SJSA1 (cell line): ENCODE results near the gene GRIN2A. TPM values are rescaled to one million over a fixed set of nuclear protein-coding genes. Genes with fewer than 3 reads are reported as not detected.

ENCODE experiments used
- DNase-seq, 2 experiments: peaks; one replicate each; pipeline ENCODE4 v3.0.0-alpha.2; 2015 to 2020; ENCODE audit warnings: low spot score in 2 of 2, low read depth in 1 of 2
- H3K27ac ChIP-seq: fragments of 250-450 bp; sonication (Bioruptor Pico); 2 replicates; pipeline ENCODE4 v1.5.1; 2020; ENCODE audit warnings: mild to moderate bottlenecking, moderate library complexity
- H3K27me3 ChIP-seq: fragments of 250-450 bp; sonication (Bioruptor Pico); replicated peaks from 2 replicates; pipeline ENCODE4 v1.5.1; 2020; ENCODE audit warnings: mild to moderate bottlenecking, moderate library complexity
- H3K36me3 ChIP-seq: fragments of 250-450 bp; sonication (Bioruptor Pico); 2 replicates; pipeline ENCODE4 v1.5.1; 2020; ENCODE audit warnings: mild to moderate bottlenecking
- H3K4me1 ChIP-seq: fragments of 250-450 bp; sonication (Bioruptor Pico); replicated peaks from 2 replicates; pipeline ENCODE4 v1.6.1; 2021; ENCODE audit warnings: mild to moderate bottlenecking
- H3K4me3 ChIP-seq: fragments of 250-450 bp; sonication (Bioruptor Pico); 2 replicates; pipeline ENCODE4 v1.5.1; 2020; ENCODE audit warnings: mild to moderate bottlenecking
- H3K9me3 ChIP-seq: fragments of 250-450 bp; sonication (Bioruptor Pico); replicated peaks from 2 replicates; pipeline ENCODE4 v1.5.1; 2020; ENCODE audit warnings: mild to moderate bottlenecking
- total RNA-seq: library from RNA; depleted of rRNA; stranded (reverse); fragments of >200 nt; shearing (Covaris generic); gene quantifications from 2 replicates; pipeline ENCODE4 v1.2.3, GENCODE V29; 2014

Gene GRIN2A
- total RNA-seq, 1 experiment from 2014 or later = not detected

DNA sequence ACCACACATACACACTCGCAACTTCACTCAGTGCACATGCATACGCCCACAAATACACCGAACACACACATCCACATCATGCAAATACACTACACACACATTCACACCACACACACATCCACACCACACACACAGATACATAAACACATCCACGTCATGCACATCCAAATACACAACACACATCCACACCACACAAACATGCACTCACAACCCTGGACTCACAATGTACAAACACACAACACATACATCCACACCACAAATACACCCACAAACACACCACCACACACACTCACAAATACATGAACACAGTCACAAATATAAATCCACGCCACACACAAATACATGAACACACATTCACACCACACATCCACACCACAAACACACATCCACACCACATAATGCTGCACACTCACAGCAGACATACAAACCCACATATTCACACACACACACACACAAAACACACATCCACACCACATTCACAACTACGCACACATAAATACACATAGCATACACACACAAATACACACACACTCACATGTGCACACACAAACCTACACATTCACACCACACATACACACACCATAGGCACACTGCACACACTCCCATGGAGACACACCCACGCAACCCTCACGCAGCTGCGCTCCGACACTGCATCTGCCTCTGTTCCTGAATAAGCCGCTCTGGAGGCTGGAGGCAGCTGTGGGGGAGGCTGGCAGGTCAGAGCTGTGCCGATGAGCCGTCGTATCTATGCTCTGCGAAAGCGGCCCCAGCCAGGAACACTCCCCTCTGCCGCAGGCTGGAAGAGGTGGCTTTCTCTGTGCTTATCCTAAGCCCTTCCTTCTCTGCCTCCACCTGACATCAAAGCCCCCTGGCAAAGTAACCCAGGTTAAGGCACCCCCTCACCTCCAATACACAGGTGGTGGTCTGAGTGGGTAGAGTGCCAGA, 141.8 kb downstream of the GRIN2A start:
- Histone ChIP-seq H3K27ac (no peak overlapping the region), H3K4me1 (no peaks in the 10 kb centered on the region), H3K9me3 (no peaks in the 10 kb centered on the region), H3K27me3 (no peaks in the 10 kb centered on the region), H3K4me3 (no peak overlapping the region), H3K36me3 (no peaks in the 10 kb centered on the region)
- no peak for DNase-seq

DNA sequence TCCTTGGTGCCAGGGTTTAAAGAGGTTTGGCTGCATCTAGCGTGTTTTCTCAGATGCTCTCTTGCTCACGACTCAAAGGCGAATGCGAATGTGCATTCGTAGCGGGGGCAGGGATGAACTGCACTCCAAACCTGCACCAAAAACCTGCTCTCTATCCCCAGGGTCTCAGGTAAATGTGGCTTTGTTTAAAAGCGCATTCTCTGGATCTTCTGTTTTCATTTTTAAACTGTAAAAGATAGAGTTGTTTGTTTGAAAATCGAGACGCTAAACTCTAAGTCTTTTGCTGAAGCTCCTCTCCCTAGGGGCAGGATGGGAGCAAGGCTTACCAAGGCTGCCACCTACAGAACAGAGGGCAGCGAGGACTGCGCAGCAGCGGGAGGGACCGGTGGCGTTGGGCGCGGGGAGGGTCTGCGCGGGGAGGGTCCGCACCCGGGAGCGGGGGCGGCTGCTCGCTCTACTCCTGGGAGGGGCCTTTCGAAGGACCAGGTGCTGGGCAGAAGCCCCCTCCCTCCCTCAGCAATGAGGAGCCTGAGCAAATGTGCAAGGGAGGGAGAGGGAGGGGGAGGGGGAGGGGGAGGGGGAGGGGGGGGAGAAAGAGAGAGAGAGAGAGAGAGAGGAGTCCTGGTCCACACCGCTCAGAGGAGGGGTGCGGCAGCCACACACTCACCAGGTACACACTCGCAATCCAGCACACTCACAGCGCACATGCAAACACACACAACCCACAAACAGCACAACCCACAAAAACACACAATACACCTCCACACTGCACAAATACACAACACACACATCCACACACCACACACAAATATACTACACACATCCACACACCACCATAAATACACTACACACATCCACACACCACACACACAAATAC, 142.8 kb downstream of the GRIN2A start:
- DNase-seq = no peak
- Histone ChIP-seq H3K36me3 (no peaks in the 10 kb centered on the region), H3K4me3 (no peak overlapping the region), H3K27ac (no peak overlapping the region), H3K9me3 (no peaks in the 10 kb centered on the region), H3K4me1 (no peaks in the 10 kb centered on the region), H3K27me3 (no peaks in the 10 kb centered on the region)

DNA sequence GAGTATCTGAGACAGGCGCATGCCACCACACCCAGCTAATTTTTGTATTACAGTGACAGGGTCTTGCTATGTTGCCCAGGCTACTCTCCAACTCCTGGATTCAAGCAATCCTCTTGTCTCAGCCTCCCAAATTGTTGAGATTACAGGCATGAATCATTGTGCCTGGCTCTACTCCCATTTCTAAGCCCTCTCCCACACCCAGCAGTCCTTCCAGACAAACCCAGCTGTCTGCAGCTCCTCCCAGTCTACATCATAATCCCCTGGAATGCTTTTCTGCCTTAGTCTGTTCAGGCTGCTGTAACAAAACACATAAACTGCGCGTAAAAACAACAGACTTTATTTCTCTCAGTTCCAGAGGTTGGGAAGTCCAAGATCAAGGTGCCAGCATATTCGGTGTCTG, 144.5 kb downstream of the GRIN2A start:
- DNase-seq = no peak
- Histone ChIP-seq H3K27ac (no peak overlapping the region), H3K9me3 (no peaks in the 10 kb centered on the region), H3K27me3 (no peaks in the 10 kb centered on the region), H3K36me3 (no peaks in the 10 kb centered on the region), H3K4me3 (no peak overlapping the region), H3K4me1 (no peaks in the 10 kb centered on the region)

DNA sequence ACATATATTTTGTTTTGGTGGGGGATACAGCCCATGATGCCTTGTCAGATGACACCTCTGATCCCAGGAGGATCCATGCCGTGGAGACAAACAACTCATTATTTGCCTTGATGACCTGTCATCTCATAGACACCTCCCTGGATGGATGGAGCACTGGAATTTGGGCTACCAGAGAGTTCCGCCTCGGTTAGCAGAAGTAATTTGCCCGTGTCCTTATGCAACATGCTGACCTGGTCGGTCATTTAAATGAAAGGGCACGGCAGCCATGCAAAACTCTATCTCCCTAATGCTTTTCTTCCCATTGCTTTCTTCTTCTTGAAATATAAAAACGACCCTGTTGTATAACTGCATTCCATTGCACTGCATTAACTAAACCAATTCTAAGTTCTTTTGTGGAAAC, 145.3 kb downstream of the GRIN2A start:
- H3K27me3 ChIP-seq = no peaks in the 10 kb centered on the region
- no peaks in the 10 kb centered on the region for H3K4me1 ChIP-seq
- H3K9me3 ChIP-seq = no peaks in the 10 kb centered on the region
- H3K4me3 ChIP-seq = no peak overlapping the region
- DNase-seq = no peak
- H3K27ac ChIP-seq = no peak overlapping the region
- H3K36me3 ChIP-seq = no peaks in the 10 kb centered on the region

DNA sequence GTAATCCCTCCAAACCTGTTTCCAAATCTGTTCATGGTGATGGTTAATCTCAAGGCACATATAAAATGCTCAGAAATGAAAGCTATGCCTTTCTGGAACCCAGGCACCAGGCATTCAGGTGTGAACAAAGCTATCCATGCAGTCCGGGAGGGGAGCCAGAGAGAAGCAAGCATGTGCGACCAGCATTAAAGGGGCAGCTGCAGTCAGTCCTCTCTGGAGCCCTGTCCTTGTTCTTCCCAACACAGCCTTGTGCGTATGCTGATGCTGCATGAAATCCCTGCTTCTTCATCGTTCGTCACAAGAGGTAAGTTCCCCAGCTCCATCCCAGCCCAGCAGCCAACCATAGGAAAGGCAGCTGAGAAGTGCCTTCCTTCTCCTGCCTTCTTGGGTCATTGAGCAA, 148.7 kb downstream of the GRIN2A start:
- no peaks in the 10 kb centered on the region for H3K27me3 ChIP-seq
- DNase-seq = no peak
- no peaks in the 10 kb centered on the region for H3K9me3 ChIP-seq
- no peaks in the 10 kb centered on the region for H3K4me1 ChIP-seq
- H3K27ac ChIP-seq = no peak overlapping the region
- no peak overlapping the region for H3K4me3 ChIP-seq
- H3K36me3 ChIP-seq = no peaks in the 10 kb centered on the region

DNA sequence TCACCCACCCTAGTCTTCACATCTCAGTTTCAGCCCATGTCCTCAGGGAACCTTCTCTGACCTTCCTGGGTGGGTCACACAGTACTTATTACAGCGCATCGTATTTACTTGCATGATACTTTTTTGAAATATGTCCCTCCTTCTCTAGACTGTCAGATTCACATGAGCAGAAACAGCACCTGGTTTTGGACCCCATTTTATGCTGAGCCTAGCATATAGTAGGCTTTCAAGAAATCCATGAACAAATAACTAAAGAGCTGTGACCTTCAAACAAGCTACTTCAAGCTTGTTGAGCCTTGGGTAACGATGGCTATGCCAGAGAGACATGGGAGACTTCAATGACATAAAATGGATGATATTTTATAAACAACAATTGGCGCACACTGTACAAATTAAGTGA, 150.3 kb downstream of the GRIN2A start:
- no peaks in the 10 kb centered on the region for H3K36me3 ChIP-seq
- H3K9me3 ChIP-seq = no peaks in the 10 kb centered on the region
- no peaks in the 10 kb centered on the region for H3K4me1 ChIP-seq
- no peak overlapping the region for H3K27ac ChIP-seq
- no peaks in the 10 kb centered on the region for H3K27me3 ChIP-seq
- H3K4me3 ChIP-seq = no peak overlapping the region
- DNase-seq = no peak

DNA sequence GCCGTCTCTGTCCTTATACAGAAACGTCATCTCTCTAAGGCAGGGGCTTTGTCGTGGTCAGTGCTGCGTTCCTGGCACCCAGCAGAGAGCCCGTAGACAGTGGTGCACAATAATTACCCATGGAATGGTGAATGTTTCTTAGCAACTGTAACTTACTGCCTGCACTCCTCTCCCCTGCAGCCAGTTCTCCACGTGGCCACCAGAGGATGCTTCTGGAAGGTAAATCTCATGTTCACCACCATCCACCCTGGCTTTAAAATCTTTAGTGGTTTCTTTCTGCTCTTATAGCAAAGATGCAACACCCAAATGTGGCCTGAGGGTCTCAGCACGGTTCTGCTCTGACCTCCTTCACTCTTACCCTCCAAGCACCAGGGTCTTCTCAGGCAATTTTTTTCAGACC, 150.8 kb downstream of the GRIN2A start:
- no peaks in the 10 kb centered on the region for H3K4me1 ChIP-seq
- H3K4me3 ChIP-seq = no peak overlapping the region
- no peaks in the 10 kb centered on the region for H3K27me3 ChIP-seq
- H3K36me3 ChIP-seq = no peaks in the 10 kb centered on the region
- no peak overlapping the region for H3K27ac ChIP-seq
- no peak for DNase-seq
- no peaks in the 10 kb centered on the region for H3K9me3 ChIP-seq

DNA sequence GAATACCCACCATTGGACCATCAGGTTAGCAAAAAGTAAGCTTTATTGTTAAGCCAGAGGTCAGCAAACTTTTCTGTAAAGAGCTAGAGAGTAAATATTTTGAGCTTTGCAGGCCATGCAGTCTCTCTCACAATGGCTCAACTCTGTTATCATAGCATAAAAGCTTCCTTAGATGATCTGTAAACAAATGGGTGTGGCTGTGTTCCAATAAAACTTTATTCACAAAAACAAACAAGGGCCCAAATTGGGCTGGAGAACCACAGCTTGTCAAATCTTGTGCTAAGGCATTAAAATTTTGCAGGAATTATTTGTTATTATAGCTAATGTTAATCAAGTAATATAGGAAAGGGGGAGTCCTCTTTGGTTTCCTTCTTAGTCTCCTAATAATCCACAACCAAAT, 153.6 kb downstream of the GRIN2A start:
- Histone ChIP-seq H3K4me1 (no peaks in the 10 kb centered on the region), H3K9me3 (no peaks in the 10 kb centered on the region), H3K4me3 (no peak overlapping the region), H3K27ac (no peak overlapping the region), H3K36me3 (no peaks in the 10 kb centered on the region), H3K27me3 (no peaks in the 10 kb centered on the region)
- DNase-seq = no peak

DNA sequence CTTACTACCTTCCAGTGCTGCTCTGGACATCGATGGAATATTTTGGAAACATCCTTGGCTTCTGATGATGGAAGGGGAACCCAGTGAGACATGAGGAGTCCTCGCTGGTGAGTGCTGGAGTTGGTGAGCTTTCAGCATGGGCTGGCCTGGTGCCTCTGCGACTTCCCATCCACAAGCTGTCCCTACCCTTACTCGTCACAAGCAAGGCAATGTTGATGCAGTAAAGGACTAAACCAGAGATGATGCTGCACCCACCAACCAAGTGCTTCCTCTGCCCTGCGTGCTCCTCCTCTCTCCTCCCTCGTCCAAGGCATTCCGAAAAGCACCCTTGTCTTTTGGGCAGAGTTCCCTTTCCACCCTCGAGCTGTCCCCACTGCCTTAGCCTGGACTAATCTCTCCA, 154.7 kb downstream of the GRIN2A start:
- Histone ChIP-seq H3K27ac (no peak overlapping the region), H3K36me3 (no peaks in the 10 kb centered on the region), H3K4me1 (no peaks in the 10 kb centered on the region), H3K9me3 (no peaks in the 10 kb centered on the region), H3K27me3 (no peaks in the 10 kb centered on the region), H3K4me3 (no peak overlapping the region)
- no peak for DNase-seq

DNA sequence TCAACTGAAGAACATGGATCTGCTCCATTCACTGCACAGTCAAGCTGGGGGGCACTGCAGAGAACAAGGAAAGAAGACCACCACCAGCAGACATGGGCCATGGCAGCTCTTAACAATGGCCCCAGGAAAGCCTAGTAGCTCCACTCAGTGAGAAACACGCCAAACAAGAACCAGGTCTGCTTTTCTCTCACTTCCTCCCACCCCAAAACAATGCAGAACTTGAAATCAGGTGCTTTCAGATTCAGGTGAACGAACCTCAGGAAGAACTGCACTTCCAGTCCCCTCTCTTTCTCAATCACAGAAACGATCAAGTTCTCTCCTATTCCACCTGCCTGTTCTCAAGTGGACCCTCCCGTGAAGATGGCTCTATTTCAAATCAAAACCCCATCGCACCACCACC, 155.6 kb downstream of the GRIN2A start:
- no peaks in the 10 kb centered on the region for H3K36me3 ChIP-seq
- H3K9me3 ChIP-seq = no peaks in the 10 kb centered on the region
- H3K4me1 ChIP-seq = no peaks in the 10 kb centered on the region
- H3K27ac ChIP-seq = no peak overlapping the region
- H3K4me3 ChIP-seq = no peak overlapping the region
- no peak for DNase-seq
- H3K27me3 ChIP-seq = no peaks in the 10 kb centered on the region

DNA sequence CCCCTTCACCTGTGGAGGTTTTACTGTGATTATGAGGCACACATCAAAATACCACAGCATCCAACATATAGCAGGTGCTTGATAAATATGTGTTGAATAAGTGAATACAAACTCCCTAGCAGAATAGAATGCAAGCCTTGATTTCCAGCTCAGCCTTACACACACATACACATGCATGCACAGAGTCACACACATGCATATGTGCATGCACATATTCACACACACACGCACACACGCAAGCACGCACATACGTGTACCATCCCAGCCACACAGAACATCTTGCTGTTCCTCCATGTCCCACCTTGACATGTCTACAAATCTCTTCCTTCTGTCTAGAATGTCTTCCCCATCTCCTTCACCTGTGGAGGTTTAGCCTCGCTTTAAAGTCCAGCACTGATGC, 160.1 kb downstream of the GRIN2A start:
- no peaks in the 10 kb centered on the region for H3K27me3 ChIP-seq
- H3K36me3 ChIP-seq = no peaks in the 10 kb centered on the region
- no peak overlapping the region for H3K27ac ChIP-seq
- no peak overlapping the region for H3K4me3 ChIP-seq
- DNase-seq = no peak
- no peaks in the 10 kb centered on the region for H3K4me1 ChIP-seq
- no peaks in the 10 kb centered on the region for H3K9me3 ChIP-seq

DNA sequence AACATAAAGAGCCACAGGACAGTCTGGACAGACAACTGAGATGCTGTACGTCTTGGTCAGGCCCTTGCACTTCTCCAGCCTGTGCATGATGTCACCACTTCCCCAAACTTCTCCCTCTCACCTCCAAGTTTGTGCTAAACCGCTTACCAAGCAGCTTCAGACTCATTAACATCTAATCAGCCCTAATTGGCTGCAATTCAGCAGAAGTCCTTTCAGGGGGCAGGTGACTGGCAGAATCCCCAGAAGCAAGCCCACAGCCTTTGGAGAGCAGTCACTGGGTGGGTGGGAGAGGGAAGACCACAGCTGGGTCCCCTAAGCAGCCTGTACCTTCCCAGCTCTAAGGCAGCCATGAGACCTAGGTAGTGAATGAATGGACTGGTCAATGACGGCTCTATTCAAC, 161.4 kb downstream of the GRIN2A start:
- H3K27ac ChIP-seq = no peak overlapping the region
- H3K4me1 ChIP-seq = no peaks in the 10 kb centered on the region
- H3K36me3 ChIP-seq = no peaks in the 10 kb centered on the region
- no peak overlapping the region for H3K4me3 ChIP-seq
- H3K27me3 ChIP-seq = no peaks in the 10 kb centered on the region
- DNase-seq = no peak
- no peaks in the 10 kb centered on the region for H3K9me3 ChIP-seq

DNA sequence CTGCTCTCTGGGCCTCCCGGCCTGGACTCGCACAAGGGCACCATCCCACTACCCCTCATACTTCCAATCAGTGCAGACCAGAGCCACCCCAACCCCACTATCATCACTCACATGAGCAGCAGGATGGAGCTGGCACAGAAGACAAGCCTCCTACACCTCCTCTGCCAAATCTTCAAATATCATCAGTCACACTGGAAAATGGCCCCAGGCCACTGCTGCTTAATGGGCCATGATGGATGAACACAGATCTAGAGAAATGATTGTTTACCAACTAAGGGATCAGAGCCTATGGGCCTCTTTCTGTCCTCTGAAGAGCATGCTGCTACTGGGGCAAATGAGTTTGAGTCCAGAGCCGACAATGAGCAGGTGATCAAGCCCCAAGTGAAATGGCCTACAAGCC, 165.5 kb downstream of the GRIN2A start:
- H3K27ac ChIP-seq = no peak overlapping the region
- no peaks in the 10 kb centered on the region for H3K9me3 ChIP-seq
- H3K27me3 ChIP-seq = peaks cover 4% of the 10 kb centered on the region; the same call in 1 of the 2 replicates
- no peak overlapping the region for H3K4me3 ChIP-seq
- H3K36me3 ChIP-seq = no peaks in the 10 kb centered on the region
- no peaks in the 10 kb centered on the region for H3K4me1 ChIP-seq
- DNase-seq = no peak

DNA sequence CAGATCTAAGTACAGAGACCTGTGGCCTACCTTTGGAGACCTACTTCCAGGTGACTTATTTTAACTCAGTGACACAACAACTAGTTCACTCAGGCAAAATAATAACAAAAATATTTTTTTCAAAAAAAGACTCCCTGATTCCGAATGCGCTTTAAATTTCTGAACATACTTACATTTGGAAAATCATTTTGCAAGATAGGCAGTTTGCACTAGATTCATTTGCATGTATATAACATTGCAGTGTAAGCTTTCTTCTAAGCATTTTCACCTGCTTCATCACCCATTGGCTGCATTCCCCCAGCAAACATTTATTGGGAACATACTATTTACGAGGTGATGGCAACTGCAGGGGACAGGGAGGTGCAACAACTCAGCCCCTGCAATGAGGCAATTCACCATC, 166.8 kb downstream of the GRIN2A start:
- Histone ChIP-seq H3K36me3 (no peaks in the 10 kb centered on the region), H3K9me3 (no peaks in the 10 kb centered on the region), H3K4me3 (no peak overlapping the region), H3K4me1 (no peaks in the 10 kb centered on the region), H3K27me3 (peaks cover 4% of the 10 kb centered on the region; the same call in 1 of the 2 replicates), H3K27ac (no peak overlapping the region)
- no peak for DNase-seq
